ENCODE results near the gene PRKCA. TPM values are rescaled to one million over a fixed set of nuclear protein-coding genes. Genes with fewer than 3 reads are reported as not detected.
A peak's percentile ranks its signal among the peaks of the same experiment; 100 is the strongest.
"Not testable (repeated sequence)": the region's sequence is repeated elsewhere in the genome, so short reads cannot be mapped to it uniquely, and the experiment has no call there.

The PRKCA gene
- total RNA-seq, 3 donors from 2014 or later = 42.3 to 77.7 (median 56.3) TPM

DNA sequence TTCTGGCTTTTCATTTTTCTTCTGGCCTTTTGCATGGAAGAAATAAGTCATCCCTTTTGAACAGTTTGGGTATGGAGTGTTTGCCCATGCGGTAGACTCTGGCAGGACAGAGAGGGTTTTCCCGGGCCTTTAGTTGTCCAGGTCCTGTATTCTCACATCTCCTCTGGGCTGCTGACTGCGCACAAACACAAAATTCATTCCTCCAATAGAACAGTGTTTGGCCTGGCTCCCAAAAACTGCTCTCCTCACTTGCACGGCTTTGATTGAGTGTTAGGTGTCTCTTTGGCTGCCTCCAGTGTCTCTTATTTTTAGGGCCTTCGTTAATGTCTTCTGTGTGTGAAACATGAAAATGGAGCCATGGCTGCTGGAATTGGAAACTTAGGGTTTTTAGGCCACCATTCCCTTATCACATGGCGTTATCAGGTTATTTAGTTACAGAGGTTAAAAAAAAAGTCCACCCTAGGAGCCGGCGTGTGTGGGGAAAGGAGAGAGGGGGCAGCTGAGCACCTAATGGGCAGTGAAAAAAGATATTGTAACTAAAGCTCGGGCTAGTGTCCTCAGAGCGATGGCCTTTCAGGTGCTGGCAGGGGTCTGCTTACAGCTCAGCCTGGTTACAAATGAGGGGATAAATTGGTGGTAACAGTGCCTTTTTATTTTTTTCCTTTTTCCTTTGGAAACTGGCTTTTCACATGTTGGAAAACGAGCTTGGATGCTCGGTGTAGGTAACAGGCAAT, 47.3 kb downstream of the PRKCA start:
- DNase-seq (no peak), ATAC-seq (no peak)
- Histone ChIP-seq H3K4me3 (no peak overlapping the region), H3K9me3 (no peaks in the 10 kb centered on the region), H3K4me1 (ENCODE audit: low read depth) (peaks cover 45% of the 10 kb centered on the region), H3K36me3 (ENCODE audit: low read depth) (no peaks in the 10 kb centered on the region)
- intact Hi-C loops (cut with DNase I, micrococcal nuclease) = no loop called here
- TF ChIP-seq, protein P1, sequence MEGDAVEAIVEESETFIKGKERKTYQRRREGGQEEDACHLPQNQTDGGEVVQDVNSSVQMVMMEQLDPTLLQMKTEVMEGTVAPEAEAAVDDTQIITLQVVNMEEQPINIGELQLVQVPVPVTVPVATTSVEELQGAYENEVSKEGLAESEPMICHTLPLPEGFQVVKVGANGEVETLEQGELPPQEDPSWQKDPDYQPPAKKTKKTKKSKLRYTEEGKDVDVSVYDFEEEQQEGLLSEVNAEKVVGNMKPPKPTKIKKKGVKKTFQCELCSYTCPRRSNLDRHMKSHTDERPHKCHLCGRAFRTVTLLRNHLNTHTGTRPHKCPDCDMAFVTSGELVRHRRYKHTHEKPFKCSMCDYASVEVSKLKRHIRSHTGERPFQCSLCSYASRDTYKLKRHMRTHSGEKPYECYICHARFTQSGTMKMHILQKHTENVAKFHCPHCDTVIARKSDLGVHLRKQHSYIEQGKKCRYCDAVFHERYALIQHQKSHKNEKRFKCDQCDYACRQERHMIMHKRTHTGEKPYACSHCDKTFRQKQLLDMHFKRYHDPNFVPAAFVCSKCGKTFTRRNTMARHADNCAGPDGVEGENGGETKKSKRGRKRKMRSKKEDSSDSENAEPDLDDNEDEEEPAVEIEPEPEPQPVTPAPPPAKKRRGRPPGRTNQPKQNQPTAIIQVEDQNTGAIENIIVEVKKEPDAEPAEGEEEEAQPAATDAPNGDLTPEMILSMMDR (IDR thresholded peaks at IDR 0.05) = no peak

DNA sequence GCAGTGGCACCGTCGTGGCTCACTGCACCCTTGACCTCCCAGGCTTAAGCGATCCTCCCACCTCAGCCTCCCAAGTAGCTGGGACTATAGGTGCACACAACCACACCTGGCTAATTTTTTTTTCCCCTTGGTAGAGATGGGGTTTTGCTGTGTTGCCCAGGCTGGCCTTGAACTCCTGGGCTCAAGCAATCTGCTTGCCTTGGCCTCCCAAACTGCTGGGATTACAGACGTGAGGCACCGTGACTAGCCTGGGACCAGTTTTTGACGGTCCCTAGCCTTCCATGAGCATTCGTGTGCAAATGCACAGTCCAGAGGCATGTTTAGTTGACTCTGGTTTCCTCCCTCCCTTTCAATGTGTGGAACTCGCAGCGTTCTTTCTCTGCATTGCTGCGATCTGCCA, 48.2 kb downstream of the PRKCA start:
- DNase-seq; H3K36me3 ChIP-seq (ENCODE audit: low read depth); ATAC-seq; intact Hi-C loops (cut with DNase I, micrococcal nuclease); H3K4me3 ChIP-seq; H3K9me3 ChIP-seq: not testable (repeated sequence)
- H3K4me1 ChIP-seq (ENCODE audit: low read depth) = peaks cover 45% of the 10 kb centered on the region

DNA sequence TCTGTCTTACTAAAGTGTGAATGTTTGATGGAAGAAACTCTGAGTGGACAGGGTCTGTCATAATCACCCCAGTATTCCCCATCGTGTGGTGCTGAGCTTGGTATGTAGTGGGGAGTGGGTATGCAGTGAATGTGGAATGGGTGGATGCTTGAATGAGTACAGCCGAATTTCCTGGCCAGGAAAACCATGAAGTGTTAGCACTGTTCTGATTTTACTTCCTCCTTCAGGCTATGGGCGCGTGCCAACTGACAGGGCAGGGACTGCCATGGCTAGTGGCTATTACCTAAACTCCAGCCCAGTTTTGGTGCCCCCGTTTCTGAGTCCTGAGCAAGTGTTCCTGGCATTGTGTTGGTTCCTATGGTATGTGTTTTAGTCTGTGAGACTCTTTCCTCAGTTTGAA, 48.6 kb downstream of the PRKCA start:
- TF ChIP-seq, protein P1 (IDR thresholded peaks at IDR 0.05) = no peak
- Histone ChIP-seq H3K36me3 (ENCODE audit: low read depth) (no peaks in the 10 kb centered on the region), H3K4me3 (no peak overlapping the region), H3K9me3 (no peaks in the 10 kb centered on the region), H3K4me1 (ENCODE audit: low read depth) (peaks cover 42% of the 10 kb centered on the region)
- ATAC-seq (peak; percentile 80), DNase-seq (peak; percentile 77 to 83 (median 83))
- intact Hi-C loops (cut with DNase I, micrococcal nuclease) = no loop called here

DNA sequence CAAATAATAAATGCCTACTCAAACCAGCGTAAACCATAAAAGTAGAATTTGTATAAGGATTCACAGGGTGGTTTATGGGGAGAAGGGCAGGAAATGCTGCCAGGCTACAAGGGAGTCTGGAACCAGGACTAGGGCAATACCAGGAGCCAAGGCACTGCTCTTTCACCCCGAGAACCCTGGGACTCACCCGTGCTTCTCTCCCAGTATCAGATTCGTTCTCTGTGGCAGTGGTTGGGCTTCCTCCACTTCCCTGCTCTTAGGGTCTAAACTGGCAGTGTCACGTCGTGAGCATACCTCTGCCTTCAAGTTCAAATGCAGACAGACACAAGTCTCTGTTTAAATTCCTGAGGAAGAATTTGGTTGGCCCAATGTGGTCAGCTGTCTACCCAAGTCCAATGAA, 49.3 kb downstream of the PRKCA start:
- Histone ChIP-seq H3K4me1 (ENCODE audit: low read depth) (peaks cover 39% of the 10 kb centered on the region), H3K4me3 (no peak overlapping the region)
- no peak for DNase-seq

DNA sequence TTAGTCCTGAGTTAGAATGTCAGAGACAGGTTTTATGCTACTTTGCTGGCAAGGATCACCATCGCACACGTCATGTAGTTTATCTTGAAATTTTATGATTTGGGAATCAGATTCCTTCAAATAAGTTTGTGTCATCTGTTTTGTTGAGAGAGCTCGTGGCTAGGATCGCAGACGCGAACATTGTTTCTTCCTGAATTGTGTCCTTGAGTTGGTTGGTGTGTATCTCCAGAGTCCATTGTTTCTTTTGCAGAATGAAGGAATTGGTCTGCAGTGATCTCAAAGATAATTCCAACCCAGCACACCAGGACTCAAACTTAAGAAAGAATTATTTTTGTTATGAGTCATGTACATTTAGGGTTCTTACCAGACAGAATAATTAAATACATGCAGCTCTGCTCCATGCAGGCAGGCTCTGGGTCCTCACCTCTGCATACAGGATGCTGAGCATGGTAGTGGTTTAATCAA, 51.6 kb downstream of the PRKCA start:
- Histone ChIP-seq H3K4me1 (ENCODE audit: low read depth) (peaks cover 29% of the 10 kb centered on the region), H3K36me3 (ENCODE audit: low read depth) (no peaks in the 10 kb centered on the region), H3K4me3 (no peak overlapping the region), H3K9me3 (no peaks in the 10 kb centered on the region)
- intact Hi-C loops (cut with DNase I, micrococcal nuclease) = no loop called here
- TF ChIP-seq, protein P1 (IDR thresholded peaks at IDR 0.05) = no peak
- peak in 1 of 3 donors; percentile 20 for DNase-seq
- ATAC-seq = no peak

More for the DNA sequence above, 49.3 kb downstream of the PRKCA start:
- TF ChIP-seq, protein P1 (IDR thresholded peaks at IDR 0.05) = no peak
- peak; percentile 16 for ATAC-seq
- H3K36me3 ChIP-seq (ENCODE audit: low read depth) = no peaks in the 10 kb centered on the region
- no peaks in the 10 kb centered on the region for H3K9me3 ChIP-seq
- intact Hi-C loops (cut with DNase I, micrococcal nuclease) = no loop called here

DNA sequence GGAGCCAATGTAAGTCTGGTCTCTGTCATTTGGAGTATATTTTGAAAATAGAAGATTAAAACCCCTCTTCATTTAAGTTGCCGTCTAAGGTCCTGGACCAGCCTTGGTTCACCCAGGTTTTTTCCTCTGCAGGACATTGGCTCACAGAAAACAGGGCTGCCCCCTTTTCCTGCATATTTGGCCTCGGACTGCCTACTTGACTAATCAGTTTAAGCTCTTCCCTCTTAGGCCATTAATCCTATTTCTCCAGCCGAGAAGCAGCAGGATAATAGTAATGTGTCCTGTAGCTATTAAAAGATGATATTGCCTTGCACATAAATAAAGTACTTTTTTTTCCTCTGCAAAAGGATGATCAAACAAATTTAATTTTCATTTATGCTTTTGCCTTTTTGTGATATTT, 52.1 kb downstream of the PRKCA start:
- Histone ChIP-seq H3K9me3 (no peaks in the 10 kb centered on the region), H3K4me3 (no peak overlapping the region), H3K4me1 (ENCODE audit: low read depth) (peaks cover 24% of the 10 kb centered on the region), H3K36me3 (ENCODE audit: low read depth) (no peaks in the 10 kb centered on the region)
- DNase-seq (no peak), ATAC-seq (no peak)
- TF ChIP-seq, protein P1 (IDR thresholded peaks at IDR 0.05) = no peak
- intact Hi-C loops (cut with DNase I, micrococcal nuclease) = no loop called here
